ENCODE results near the gene TMC1.

DNA sequence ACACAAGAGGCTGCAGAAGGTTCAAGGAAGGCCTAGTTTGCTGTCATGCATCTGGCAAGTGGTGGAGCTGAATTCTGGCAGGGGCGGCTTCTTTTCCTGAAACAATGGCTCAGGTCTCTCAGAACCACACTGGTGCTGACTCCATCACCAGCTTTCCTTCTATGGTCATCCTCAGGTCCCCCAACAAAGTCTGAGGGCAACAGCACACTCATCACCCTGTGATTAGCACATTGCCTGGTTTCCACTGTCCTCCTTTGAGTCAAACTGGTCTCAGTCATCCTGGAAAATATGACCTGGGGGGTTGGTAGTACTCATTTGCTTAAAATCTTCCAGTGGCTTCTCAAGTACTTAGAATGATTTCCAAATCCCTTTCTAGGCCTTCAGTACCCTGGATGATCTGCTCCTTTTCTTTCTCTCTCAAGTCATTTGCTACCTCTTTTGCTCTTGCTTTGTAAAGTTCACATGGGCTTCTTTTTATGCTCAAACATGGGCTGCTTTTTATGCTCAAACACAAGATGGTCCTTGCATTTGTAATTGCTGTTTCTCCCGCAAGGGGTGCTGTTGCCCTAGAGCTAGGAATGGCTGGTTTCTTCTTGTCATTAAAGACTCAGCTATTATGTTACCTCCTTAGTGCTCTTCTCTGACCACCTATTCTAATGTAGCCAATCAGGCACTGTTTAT lies 286.5 kb downstream of the TMC1 start:
- TF ChIP-seq, protein P1, sequence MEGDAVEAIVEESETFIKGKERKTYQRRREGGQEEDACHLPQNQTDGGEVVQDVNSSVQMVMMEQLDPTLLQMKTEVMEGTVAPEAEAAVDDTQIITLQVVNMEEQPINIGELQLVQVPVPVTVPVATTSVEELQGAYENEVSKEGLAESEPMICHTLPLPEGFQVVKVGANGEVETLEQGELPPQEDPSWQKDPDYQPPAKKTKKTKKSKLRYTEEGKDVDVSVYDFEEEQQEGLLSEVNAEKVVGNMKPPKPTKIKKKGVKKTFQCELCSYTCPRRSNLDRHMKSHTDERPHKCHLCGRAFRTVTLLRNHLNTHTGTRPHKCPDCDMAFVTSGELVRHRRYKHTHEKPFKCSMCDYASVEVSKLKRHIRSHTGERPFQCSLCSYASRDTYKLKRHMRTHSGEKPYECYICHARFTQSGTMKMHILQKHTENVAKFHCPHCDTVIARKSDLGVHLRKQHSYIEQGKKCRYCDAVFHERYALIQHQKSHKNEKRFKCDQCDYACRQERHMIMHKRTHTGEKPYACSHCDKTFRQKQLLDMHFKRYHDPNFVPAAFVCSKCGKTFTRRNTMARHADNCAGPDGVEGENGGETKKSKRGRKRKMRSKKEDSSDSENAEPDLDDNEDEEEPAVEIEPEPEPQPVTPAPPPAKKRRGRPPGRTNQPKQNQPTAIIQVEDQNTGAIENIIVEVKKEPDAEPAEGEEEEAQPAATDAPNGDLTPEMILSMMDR (IDR thresholded peaks at IDR 0.05 in 4 of 5, conservative IDR thresholded peaks at IDR 0.05 in 1 of 5) = no peak
- TF ChIP-seq POLR2A (IDR thresholded peaks at IDR 0.05) = no peak
